Vagina (tissue), 2 donors: Measurements from ENCODE around the gene NNMT. TPM values are rescaled to one million over a fixed set of nuclear protein-coding genes. Genes with fewer than 3 reads are reported as not detected.
A peak's percentile ranks its signal among the peaks of the same experiment; 100 is the strongest.

Source experiments
- DNase-seq, 2 donors: peaks; one replicate each; pipeline ENCODE4 v3.0.0-alpha.2; 2017; ENCODE audit errors: extremely low spot score in 2 of 2
- H3K27ac ChIP-seq: fragments of 200-600 bp; sonication (generic); one replicate; pipeline ENCODE4 v1.5.1; 2019
- H3K27me3 ChIP-seq: fragments of 200-600 bp; sonication (generic); one replicate; pipeline ENCODE4 v1.5.1; 2019
- H3K36me3 ChIP-seq, 2 donors: fragments of 200-600 bp; sonication (generic); one replicate each; pipeline ENCODE4 v1.5.1; 2017 to 2019
- H3K4me1 ChIP-seq: fragments of 200-600 bp; sonication (generic); one replicate; pipeline ENCODE4 v1.5.1; 2019
- H3K4me3 ChIP-seq, 2 donors: fragments of 200-600 bp; sonication (generic); 1 replicate in 1 of 2; 2 replicates in 1 of 2; pipeline ENCODE4 v1.5.1; 2016 to 2019
- H3K9me3 ChIP-seq: fragments of 200-600 bp; sonication (generic); one replicate; pipeline ENCODE4 v1.5.1; 2019
- CTCF ChIP-seq, 3 experiments: fragments of 450-650 bp in 2 of 3; fragments of 200-600 bp in 1 of 3; sonication (generic) in 1 of 3; IDR thresholded peaks; one replicate each; pipeline ENCODE4 v1.5.1; 2017 to 2019; ENCODE audit warnings: antibody characterized with exemption in 3 of 3, mild to moderate bottlenecking in 2 of 3, moderate library complexity in 2 of 3
- POLR2A ChIP-seq, 2 donors: fragments of 450-650 bp; IDR thresholded peaks; one replicate each; pipeline ENCODE4 v1.6.1; 2017; ENCODE audit warnings: antibody characterized with exemption in 2 of 2, mild to moderate bottlenecking in 2 of 2, moderate library complexity in 2 of 2
- POLR2AphosphoS5 ChIP-seq, 2 donors: sonication (generic); formaldehyde crosslinking; IDR thresholded peaks; one replicate each; pipeline ENCODE4 v1.9.0; 2017; ENCODE audit warnings: antibody characterized with exemption in 2 of 2, mild to moderate bottlenecking in 2 of 2, low read depth in 1 of 2; ENCODE audit not compliant: insufficient read depth in 1 of 2
- intact Hi-C: fragments of 100-400 bp; cut with DNase I; formaldehyde crosslinking; loops from one replicate; pipeline ENCODE4 v1.15.1; 2023
- total RNA-seq: library from RNA; depleted of rRNA; stranded (reverse); fragments of >200 nt; gene quantifications from one replicate; pipeline ENCODE4 v1.2.3, GENCODE V29; 2016

NNMT gene
- total RNA-seq, 1 donor from 2014 or later: 898 TPM

GRCh38 chr11:114311946-114312345 lies 15.7 kb downstream of the NNMT start:
- TF ChIP-seq POLR2AphosphoS5 (IDR thresholded peaks at IDR 0.05; ENCODE audit: insufficient read depth in 1 of 2, low read depth in 1 of 2) (no peak), POLR2A (IDR thresholded peaks at IDR 0.05) (no peak), CTCF (IDR thresholded peaks at IDR 0.05) (no peak)
- no peaks in the 10 kb centered on the region for H3K27me3 ChIP-seq
- no peaks in the 10 kb centered on the region for H3K9me3 ChIP-seq
- peaks cover 0 to 11% of the 10 kb centered on the region in 2 donors for H3K36me3 ChIP-seq
- no peak for DNase-seq
- H3K4me1 ChIP-seq: peaks cover 33% of the 10 kb centered on the region
- no peak overlapping the region for H3K4me3 ChIP-seq
- H3K27ac ChIP-seq: no peak overlapping the region
- intact Hi-C loops: no loop called here

GRCh38 chr11:114314096-114314495 lies 17.9 kb downstream of the NNMT start:
- Histone ChIP-seq H3K9me3 (no peaks in the 10 kb centered on the region), H3K27ac (no peak overlapping the region), H3K4me1 (peaks cover 24% of the 10 kb centered on the region), H3K27me3 (no peaks in the 10 kb centered on the region), H3K36me3 (peaks cover 0 to 11% of the 10 kb centered on the region in 2 donors), H3K4me3 (no peak overlapping the region)
- TF ChIP-seq POLR2A (IDR thresholded peaks at IDR 0.05) (no peak), POLR2AphosphoS5 (IDR thresholded peaks at IDR 0.05; ENCODE audit: insufficient read depth in 1 of 2, low read depth in 1 of 2) (no peak)
- intact Hi-C loops: no loop called here
- no peak for DNase-seq

GRCh38 chr11:114315749-114316368 lies 19.7 kb downstream of the NNMT start:
- DNase-seq: no peak
- Histone ChIP-seq H3K27ac (peak overlapping the region; percentile 70), H3K9me3 (no peaks in the 10 kb centered on the region), H3K4me3 (no peak overlapping the region), H3K4me1 (peaks cover 37% of the 10 kb centered on the region), H3K36me3 (peaks cover 0 to 11% of the 10 kb centered on the region in 2 donors), H3K27me3 (no peaks in the 10 kb centered on the region)
- TF ChIP-seq POLR2AphosphoS5 (IDR thresholded peaks at IDR 0.05; ENCODE audit: insufficient read depth in 1 of 2, low read depth in 1 of 2) (no peak), CTCF (IDR thresholded peaks at IDR 0.05) (no peak), POLR2A (IDR thresholded peaks at IDR 0.05) (no peak)
- intact Hi-C loops: no loop called here

- Histone ChIP-seq H3K27ac (peak overlapping the region; percentile 70), H3K9me3 (no peaks in the 10 kb centered on the region), H3K4me1 (peaks cover 48% of the 10 kb centered on the region), H3K36me3 (peaks cover 0 to 8% of the 10 kb centered on the region in 2 donors), H3K4me3 (no peak overlapping the region), H3K27me3 (no peaks in the 10 kb centered on the region)
- intact Hi-C loops: no loop called here
- DNase-seq: no peak
- TF ChIP-seq CTCF (IDR thresholded peaks at IDR 0.05) (no peak), POLR2A (IDR thresholded peaks at IDR 0.05) (no peak), POLR2AphosphoS5 (IDR thresholded peaks at IDR 0.05; ENCODE audit: insufficient read depth in 1 of 2, low read depth in 1 of 2) (no peak)
These were observed 21.0 kb downstream of the NNMT start for GRCh38 chr11:114316980-114317786.

GRCh38 chr11:114317787-114318137 lies 21.6 kb downstream of the NNMT start:
- Histone ChIP-seq H3K36me3 (peaks cover 0 to 2% of the 10 kb centered on the region in 2 donors), H3K4me1 (peaks cover 52% of the 10 kb centered on the region), H3K9me3 (no peaks in the 10 kb centered on the region), H3K27me3 (no peaks in the 10 kb centered on the region), H3K27ac (peak overlapping the region; percentile 70), H3K4me3 (no peak overlapping the region)
- TF ChIP-seq CTCF (IDR thresholded peaks at IDR 0.05) (peak in 1 of 3 experiments; percentile 21), POLR2A (IDR thresholded peaks at IDR 0.05) (no peak), POLR2AphosphoS5 (IDR thresholded peaks at IDR 0.05; ENCODE audit: insufficient read depth in 1 of 2, low read depth in 1 of 2) (no peak)
- intact Hi-C loops: no loop called here
- DNase-seq: no peak
